ENCODE data around the gene A4GALT.
"Not testable (repeated sequence)": the region's sequence is repeated elsewhere in the genome, so short reads cannot be mapped to it uniquely, and the experiment has no call there.

The A4GALT gene

GRCh38 chr22:42742940-42743339 is 22.3 kb upstream of the A4GALT start:
- DNase-seq (ENCODE audit: low read depth), result no peak

GRCh38 chr22:42740320-42740719 is 19.6 kb upstream of the A4GALT start:
- DNase-seq (ENCODE audit: low read depth), result not testable (repeated sequence)

DNA sequence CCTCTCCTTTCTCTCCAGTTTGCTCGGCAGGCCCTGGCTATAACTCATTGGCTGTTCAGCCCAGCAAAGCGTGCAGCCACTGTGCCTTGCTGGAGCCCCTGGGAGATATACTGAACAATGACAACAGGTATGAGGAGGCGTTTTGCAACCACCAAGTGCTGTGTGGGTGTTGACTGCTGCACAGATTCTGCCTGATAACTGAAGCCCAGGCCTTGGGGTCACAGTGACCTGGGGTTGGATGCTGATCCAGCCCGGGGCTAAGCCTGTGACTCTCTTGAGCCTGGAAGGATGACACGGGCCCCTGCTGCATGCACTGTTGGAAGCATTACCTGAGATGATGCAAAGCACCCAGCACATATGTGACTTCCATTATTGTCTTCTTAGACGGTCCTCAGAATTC is 13.7 kb upstream of the A4GALT start:
- no peak for DNase-seq (ENCODE audit: low read depth)

GRCh38 chr22:42733394-42733793 is 12.7 kb upstream of the A4GALT start:
- not testable (repeated sequence) for DNase-seq (ENCODE audit: low read depth)

- DNase-seq (ENCODE audit: low read depth), result no peak
Observed at GRCh38 chr22:42732081-42732480, 11.4 kb upstream of the A4GALT start.

GRCh38 chr22:42726811-42727210 is 6.1 kb upstream of the A4GALT start:
- no peak for DNase-seq (ENCODE audit: low read depth)

DNA sequence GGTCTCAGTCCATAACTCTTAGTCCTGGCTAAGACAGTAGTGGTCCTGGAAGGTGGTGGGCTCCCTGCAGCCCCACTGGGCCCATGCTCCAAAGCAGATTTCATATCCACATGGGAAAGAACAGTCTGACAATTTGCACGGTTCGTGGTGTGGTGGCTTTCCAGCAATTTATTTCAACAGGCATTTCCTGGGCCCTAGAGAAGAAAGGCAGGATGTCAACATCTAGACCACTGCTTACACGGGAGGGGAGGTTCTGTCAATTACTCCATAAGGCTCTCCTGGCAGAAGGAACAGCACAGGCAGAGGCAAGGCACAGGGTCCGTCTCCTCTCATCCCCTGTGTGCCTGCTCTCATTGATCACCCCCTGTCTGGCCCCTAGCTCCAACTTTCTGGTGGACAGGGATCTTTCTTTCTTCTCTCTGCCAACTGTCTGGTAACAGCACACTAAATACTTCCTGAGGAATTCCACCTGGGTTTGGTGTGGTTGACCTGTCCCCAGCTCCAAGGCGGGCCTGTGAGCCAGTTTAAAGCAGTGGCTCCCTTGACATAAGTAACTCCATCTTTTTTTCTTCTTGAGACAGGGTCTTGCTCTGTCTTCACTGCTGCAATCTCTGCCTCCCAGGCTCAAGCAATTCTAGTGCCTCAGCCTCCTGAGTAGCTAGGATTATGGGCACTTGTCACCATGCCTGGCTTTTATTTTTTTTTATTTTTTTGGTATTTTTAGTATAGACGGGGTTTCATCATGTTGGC is 5.1 kb upstream of the A4GALT start:
- no peak for DNase-seq (ENCODE audit: low read depth)

DNA sequence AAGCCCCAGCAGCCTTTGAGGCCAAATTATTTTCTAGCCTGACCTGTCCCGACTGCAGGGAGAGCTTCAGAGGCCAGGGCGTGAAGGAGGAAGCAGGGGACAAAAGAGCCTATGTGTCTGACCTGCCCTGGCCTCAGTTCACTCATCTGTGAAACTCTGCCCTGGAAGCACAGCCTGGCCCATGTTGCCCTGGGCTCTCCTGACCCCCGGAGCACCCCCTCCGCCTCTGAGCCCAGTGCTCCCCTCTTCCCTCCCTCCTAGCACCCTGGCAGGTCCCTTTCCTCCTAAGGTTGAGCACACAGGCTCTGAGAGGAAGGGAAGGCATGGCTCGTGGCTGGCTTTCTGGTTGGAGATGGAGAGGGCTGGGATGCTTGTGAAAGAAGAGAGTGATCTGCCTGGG is 3.4 kb upstream of the A4GALT start:
- no peak for DNase-seq (ENCODE audit: low read depth)

DNA sequence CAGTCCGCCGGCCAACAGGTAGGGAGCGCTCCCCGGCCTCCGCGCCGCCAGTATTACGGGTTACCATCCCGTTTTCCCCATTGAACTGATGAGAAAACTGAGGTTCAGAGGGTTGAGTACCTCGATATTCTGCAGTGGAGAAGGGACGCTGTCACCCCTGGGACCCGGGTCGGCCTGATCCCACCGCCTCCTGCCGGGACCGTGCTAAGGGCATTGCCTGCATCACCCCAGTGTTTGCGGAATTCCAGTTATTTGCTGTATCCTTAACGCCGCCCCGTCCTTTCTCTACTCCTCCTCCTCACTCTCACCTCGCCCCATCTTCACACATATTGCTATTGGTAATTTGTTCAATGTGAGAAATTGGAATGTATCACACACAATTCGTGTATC is 370 bp upstream of the A4GALT start:
- DNase-seq (ENCODE audit: low read depth), result no peak

DNA sequence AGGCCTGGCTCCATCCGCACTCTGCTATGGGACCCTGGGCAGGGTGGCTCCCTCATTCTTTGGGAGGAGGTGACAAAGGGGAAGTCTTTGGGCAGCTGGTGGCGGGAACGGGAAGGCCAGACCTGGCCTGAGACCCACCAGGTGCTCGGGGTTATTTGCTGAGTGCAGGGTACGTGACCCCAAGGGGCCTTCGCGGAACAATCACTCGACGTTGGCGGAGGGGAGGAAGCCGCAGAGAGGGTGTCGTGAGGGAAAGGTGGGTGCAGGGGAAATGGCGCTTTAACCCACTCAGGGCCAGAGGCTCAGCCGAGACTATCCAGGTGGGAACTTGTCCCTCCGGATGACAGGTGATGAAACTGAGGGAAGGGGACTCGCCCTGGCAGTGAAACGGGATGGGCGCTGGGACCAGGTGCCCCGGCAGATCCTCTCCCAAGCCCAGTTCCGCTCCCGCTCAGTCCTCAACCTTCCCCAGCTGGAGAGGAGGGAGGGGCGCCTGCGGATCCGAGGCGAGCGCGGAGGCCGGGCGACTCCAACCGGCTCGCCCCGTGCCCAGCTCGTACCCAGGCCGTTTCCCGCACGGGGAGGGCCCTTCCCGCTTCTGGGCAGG is 911 bp downstream of the A4GALT start:
- DNase-seq (ENCODE audit: low read depth), result no peak

- DNase-seq (ENCODE audit: low read depth), result no peak
Observed at GRCh38 chr22:42719133-42719532, 1.5 kb downstream of the A4GALT start.

DNA sequence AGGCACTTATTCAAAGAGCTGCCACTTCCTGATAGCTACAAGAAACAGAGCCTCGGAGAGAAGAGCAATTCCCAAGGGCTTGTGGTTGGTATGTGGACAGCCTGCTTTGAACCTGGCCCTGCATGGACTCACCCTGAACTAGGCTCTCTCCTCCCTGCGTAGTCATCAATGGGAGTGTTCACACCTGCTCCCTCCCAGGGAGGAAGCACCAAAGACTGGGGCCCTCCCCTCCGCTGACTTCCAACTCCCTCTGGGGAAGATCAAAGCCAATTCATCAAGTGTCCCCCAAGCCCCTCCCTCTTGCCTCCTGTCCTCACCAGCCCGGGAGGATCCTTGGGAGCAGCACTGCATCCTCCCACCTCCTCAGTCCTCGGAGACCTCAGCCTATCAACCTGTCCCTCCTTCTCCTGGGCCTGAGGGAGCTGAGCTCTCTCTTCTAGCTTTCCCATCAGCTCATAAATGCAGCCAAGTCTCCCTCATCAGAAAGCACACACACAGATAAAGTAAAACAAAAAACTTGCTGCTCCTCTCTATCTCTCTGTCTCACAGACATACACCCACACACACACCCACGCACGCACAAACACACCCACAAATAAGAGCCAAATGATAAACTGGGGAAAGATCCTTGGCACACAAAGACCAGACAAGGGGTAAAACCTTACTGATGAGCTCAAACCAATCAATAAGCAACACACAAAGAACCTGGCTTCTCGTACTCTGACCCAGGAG is 3.3 kb downstream of the A4GALT start:
- DNase-seq (ENCODE audit: low read depth), result no peak

- no peak for DNase-seq (ENCODE audit: low read depth)
Observed at GRCh38 chr22:42716649-42717127, 4.0 kb downstream of the A4GALT start.

DNA sequence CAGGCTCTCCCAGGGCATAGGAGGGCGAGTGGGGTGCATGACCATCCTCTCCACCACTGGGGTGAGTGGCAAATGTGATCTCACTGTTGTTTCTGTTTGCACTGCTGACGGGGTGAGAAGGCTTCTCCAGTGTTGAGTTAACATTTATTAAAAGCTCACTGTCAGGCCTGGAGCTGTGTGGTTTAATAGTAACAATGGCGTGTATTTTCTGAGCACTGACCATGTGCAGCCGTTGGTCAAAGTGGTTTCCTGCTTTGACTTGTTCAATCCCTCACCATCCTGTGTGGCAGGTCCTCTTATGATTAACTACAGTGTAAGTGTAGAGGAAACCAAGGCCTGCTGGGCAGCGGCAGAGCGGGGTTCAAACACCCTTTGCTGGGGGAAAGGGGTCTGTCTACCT is 4.4 kb downstream of the A4GALT start:
- no peak for DNase-seq (ENCODE audit: low read depth)

DNA sequence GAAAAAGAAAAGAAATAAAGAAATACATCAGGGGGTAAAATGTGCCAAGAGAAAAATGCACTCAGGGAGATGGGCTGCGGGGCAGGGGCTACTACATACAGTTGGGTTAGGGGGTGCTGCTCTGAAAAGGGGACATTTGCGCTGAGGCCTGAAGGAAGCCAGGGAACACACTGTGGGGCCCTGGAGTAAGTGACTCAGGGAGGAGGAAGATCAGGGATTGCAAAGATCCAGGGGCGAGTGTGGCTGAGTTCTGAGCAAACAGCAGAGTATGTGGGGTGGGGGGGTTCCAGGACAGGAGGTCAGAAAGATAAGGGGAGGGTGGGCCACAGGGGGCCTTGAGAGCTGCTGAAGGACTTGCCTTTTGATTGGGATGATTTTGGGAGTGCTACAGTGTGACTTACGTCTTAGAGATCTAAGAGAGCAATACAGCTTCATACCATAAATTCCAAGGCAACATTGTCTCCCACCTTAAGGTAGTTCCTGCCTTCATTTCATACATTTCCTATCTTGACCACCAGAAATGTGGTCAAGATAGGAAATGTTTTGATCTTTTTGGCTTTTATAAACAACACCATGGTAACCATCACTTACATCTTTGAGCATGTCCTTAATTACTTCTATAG is 5.8 kb downstream of the A4GALT start:
- DNase-seq (ENCODE audit: low read depth), result no peak

GRCh38 chr22:42714308-42714707 is 6.4 kb downstream of the A4GALT start:
- DNase-seq (ENCODE audit: low read depth), result no peak

DNA sequence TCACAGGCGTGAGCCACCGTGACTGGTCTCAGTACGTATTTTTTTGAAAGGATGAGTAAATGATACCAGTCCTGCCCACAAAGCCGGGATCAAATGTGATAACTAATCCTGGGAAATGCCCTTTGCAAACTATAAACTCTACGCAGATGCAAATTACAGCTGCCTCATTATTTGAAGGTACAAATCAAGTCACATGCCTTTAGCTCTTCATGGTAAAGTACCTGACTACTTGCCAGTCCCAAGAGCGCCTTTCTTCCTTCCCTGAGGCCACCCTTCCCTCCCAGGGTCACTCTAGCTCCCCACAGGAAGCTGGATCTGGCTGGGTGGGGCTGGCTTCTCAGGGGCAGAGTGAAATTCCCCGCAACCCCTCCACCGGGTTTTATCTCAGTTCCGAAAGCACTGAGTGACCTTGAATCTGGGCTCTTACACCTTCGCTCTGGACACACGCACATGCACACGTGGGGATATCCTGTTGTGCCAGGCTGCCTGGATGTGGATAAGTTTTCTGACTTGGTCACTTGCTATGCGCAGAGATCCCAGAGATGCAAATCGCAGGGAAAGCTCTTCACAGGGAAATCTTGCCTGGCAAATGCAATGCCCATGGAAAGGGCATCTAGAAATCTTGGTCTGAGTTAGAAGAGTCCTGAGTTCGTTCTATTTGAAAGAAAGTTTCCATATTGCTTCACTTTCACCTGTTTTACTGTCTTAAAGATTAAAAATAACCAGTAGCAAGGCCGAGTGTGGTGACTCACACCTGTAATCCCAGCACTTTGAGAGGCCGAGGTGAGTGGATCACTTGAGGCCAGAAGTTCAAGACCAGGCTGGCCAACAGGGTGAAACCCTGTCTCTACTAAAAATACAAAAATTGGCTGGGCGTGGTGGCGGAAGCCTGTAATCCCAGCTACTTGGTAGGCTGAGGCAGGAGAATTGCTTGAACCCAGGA is 8.5 kb downstream of the A4GALT start:
- DNase-seq (ENCODE audit: low read depth), result no peak

DNA sequence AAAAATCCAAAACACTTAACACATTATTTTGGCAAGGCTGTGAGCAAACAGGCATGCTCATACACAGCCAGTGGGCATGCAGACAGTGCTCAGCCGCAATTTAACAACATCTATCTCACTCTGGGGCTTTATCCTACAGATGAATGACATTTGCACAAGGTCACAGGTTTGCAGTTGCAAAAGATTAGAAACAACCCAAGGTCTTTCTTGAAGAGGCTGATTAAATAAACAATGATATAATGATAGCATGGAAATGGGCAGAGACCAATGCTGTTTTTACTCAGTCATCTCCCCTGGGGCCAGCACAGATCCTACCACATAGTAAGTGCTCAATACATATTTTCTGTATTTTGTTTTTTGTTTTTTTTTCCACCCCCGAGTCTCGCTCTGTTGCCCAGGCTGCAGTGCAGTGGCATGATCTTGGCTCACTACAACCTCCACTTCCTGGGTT is 9.4 kb downstream of the A4GALT start:
- DNase-seq (ENCODE audit: low read depth), result no peak

DNA sequence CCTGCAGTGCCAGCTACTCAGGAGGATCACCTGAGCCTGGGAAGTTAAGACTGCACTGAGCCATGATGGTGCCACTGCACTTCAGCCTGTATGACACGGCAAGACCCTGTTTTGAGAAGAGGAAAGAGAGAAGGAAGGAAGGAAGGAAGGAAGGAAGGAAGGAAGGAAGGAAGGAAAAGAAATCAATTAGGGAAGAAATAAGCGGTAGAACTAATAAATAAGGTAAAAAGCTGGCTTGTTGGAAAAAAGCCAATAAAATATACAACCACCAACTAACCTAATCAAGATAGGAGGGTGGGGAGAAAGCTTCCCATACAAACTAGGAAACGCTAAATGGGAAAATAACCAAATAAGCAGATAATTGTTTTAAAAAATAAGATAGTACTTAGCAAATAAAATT is 12.3 kb downstream of the A4GALT start:
- no peak for DNase-seq (ENCODE audit: low read depth)

DNA sequence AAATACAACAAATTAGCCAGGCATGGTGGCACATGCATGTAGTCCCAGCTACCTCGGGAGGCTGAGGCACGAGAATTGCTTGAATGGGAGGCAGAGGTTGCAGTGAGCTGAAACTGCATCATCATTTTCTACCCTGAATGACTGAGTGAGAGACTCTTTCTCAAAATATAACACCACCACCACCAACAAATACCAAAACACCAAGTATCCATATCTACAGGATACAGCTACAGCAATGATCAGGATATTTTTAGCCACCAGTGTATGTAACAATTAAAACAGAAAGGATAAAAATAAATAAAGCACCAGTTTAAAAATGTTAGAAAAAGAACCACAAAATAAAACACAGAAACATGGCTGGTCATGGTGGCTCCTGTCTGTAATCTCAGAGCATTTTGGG is 13.2 kb downstream of the A4GALT start:
- no peak for DNase-seq (ENCODE audit: low read depth)

- no peak for DNase-seq (ENCODE audit: low read depth)
Observed at GRCh38 chr22:42704896-42705295, 15.8 kb downstream of the A4GALT start.

All from T-helper 22 cell (primary cell).